ENCODE measurements around the gene VAC14.
A peak's percentile ranks its signal among the peaks of the same experiment; 100 is the strongest.

Gene VAC14

DNA sequence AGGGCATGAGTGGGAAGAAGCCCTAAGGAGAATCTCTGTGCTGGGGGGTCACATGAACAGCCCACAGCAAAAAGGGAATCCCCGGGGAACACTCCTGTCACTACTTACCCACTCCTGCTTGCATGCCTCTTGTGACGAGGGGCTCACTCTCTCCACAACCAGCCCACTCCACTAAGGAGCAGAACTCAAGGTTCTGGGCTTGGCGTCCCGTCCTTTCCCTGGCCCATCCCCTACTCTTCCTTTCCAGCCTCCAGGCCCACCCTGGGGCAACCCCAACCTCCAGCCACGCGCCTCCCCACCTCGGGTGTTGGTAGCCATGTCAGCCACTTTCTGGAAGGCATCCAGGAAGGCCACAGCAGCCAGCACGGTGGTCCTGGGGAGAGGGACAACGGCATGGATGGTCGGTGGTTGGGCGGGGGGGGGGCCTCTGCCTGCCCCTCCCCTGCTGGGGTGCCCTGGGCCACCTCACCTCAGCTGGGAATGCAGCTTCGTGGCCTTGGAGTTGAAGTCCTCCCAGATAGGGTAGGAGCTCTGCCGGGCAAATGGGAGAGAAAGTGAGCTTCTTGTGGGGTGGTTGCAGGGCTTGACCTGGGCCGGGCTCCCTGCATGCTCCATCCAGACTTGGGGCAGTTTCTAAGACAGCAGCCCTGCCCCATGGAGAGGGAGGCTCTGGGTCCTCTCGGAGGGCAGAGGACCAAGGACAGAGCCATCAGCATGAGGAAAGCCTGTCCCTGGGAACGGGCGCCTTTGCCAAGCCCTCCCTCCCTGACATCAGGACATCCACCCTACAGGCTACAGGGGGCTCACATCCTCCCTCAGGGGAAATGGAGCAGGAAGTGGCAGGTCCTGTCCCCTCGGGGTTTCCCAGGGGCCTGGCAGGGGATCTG is 120.2 kb downstream of the VAC14 start:
- no peaks in the 10 kb centered on the region for H3K9me3 ChIP-seq (ENCODE audit: insufficient read depth, low read depth, low read length)
- no peaks in the 10 kb centered on the region for H3K27me3 ChIP-seq (ENCODE audit: insufficient read depth, low read length, poor library complexity, severe bottlenecking)
- H3K79me2 ChIP-seq (ENCODE audit: insufficient read depth, low read length): peaks cover 18% of the 10 kb centered on the region; the same call in 1 of the 2 replicates
- H2AFZ ChIP-seq (ENCODE audit: low read length): no peak overlapping the region
- H3K9me2 ChIP-seq (replicated peaks; ENCODE audit: low read depth, low read length): no peaks in the 10 kb centered on the region
- H3K4me3 ChIP-seq (ENCODE audit: low read length, poor library complexity, severe bottlenecking): no peak overlapping the region
- peaks cover 21% of the 10 kb centered on the region for H3K4me1 ChIP-seq (ENCODE audit: insufficient read depth, low read length, poor library complexity, severe bottlenecking)
- H3F3A ChIP-seq (ENCODE audit: low read depth): no peaks in the 10 kb centered on the region
- H4K20me1 ChIP-seq (ENCODE audit: insufficient read depth, low read length, poor library complexity, severe bottlenecking): peaks cover 6% of the 10 kb centered on the region
- H3K4me2 ChIP-seq (ENCODE audit: low read depth, low read length, poor library complexity, severe bottlenecking): no peak overlapping the region
- no peaks in the 10 kb centered on the region; the same call in 1 of the 2 replicates for H3K36me3 ChIP-seq (ENCODE audit: insufficient read depth, low read length)
- no peak for TF ChIP-seq EZH2phosphoT487 (IDR thresholded peaks at IDR 0.05; ENCODE audit: borderline replicate concordance)
- TF ChIP-seq, protein P1, sequence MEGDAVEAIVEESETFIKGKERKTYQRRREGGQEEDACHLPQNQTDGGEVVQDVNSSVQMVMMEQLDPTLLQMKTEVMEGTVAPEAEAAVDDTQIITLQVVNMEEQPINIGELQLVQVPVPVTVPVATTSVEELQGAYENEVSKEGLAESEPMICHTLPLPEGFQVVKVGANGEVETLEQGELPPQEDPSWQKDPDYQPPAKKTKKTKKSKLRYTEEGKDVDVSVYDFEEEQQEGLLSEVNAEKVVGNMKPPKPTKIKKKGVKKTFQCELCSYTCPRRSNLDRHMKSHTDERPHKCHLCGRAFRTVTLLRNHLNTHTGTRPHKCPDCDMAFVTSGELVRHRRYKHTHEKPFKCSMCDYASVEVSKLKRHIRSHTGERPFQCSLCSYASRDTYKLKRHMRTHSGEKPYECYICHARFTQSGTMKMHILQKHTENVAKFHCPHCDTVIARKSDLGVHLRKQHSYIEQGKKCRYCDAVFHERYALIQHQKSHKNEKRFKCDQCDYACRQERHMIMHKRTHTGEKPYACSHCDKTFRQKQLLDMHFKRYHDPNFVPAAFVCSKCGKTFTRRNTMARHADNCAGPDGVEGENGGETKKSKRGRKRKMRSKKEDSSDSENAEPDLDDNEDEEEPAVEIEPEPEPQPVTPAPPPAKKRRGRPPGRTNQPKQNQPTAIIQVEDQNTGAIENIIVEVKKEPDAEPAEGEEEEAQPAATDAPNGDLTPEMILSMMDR (conservative IDR thresholded peaks at IDR 0.05; ENCODE audit: low read length): no peak
- peak overlapping the region; percentile 34 for H3K9ac ChIP-seq (ENCODE audit: low read depth, low read length, poor library complexity, severe bottlenecking)

DNA sequence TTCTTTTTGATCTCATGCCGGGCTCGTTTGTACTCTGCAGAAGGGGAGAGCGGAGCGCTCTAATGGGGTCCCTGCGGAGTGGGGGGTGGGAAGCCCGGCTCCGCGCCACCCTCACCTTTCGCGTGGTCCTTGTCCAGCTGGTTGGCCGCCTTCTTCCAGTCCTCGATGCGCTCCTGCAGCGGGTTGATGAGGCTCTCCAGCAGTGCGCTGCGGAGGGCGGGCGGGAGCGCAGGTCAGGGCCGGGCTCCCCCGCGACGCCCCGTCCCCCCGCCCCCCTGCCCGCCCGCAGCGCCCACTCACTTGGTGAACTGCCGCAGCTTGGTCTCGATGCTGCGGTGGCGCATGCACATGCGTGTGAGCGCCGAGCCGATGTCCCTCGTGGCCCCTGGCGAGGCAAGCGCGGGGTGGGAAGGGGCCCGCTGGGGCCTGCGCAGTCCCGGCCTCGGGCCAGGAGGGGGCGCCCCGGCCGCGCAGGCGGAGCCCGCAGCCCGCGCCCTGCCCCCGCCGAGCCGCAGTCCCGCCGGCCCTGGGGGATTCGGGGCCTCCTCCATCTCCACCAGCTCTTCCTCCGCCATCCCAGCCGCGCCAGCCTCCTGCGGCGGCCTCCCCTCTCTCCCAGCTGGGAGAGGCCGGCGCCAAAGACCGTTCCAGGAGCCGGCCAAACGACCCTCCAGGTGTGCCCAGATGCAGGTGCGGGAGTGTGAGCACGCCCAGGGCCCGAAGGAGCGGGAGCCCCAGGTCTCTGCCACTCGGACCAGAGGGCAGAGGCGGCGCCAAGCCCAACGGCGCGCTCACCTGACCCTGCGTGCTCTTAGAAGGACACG is 121.1 kb downstream of the VAC14 start:
- H3K4me1 ChIP-seq (ENCODE audit: insufficient read depth, low read length, poor library complexity, severe bottlenecking): peaks cover 16% of the 10 kb centered on the region
- H3K27me3 ChIP-seq (ENCODE audit: insufficient read depth, low read length, poor library complexity, severe bottlenecking): no peaks in the 10 kb centered on the region
- peaks cover 6% of the 10 kb centered on the region for H4K20me1 ChIP-seq (ENCODE audit: insufficient read depth, low read length, poor library complexity, severe bottlenecking)
- H3K79me2 ChIP-seq (ENCODE audit: insufficient read depth, low read length): peaks cover 13% of the 10 kb centered on the region; the same call in 1 of the 2 replicates
- H3K36me3 ChIP-seq (ENCODE audit: insufficient read depth, low read length): no peaks in the 10 kb centered on the region; the same call in 1 of the 2 replicates
- H2AFZ ChIP-seq (ENCODE audit: low read length): no peak overlapping the region
- no peaks in the 10 kb centered on the region for H3K9me3 ChIP-seq (ENCODE audit: insufficient read depth, low read depth, low read length)
- no peaks in the 10 kb centered on the region for H3F3A ChIP-seq (ENCODE audit: low read depth)
- no peak overlapping the region for H3K9ac ChIP-seq (ENCODE audit: low read depth, low read length, poor library complexity, severe bottlenecking)
- H3K9me2 ChIP-seq (replicated peaks; ENCODE audit: low read depth, low read length): no peaks in the 10 kb centered on the region
- no peak overlapping the region for H3K4me3 ChIP-seq (ENCODE audit: low read length, poor library complexity, severe bottlenecking)
- no peak for TF ChIP-seq EZH2phosphoT487 (IDR thresholded peaks at IDR 0.05; ENCODE audit: borderline replicate concordance)
- TF ChIP-seq, protein P1 (conservative IDR thresholded peaks at IDR 0.05; ENCODE audit: low read length): no peak
- no peak overlapping the region for H3K4me2 ChIP-seq (ENCODE audit: low read depth, low read length, poor library complexity, severe bottlenecking)

DNA sequence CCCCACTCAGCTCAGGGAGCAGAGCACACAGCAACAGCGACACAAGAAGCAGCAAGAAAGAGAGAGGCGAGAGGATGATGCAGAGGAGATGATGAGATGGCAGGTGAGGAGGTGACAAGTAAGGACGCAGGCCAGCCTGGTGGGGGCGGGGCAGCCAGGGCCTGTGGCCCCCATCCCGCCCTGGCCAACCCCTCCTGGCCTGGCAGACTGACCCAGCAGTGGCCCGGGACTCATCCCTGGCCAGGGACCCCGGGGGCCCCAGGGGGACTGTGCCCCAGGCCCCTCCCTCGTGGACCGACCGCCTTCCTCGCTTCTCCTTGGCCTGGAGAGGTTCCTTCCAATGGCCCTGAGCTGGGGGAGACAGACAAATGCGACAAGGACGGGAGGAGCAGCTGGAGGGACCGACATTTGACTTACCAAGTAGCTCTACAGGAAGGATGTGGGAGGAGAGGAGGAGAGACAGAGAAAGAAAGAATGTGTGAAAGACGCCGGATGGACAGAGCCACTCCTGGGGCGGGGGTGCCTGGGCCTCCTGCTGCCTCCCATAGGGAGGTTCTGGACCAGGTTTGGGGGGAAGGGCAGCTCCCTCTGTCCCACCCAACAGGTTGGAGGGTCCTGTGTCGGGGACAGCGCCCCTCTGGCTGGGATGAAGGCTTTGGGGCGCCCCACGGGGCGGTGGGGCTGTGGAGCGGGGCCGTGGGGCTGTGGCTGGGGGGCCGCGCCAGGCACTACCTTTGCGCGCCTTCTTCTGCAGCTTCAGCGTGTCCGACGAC is 121.9 kb downstream of the VAC14 start:
- no peaks in the 10 kb centered on the region for H3K9me3 ChIP-seq (ENCODE audit: insufficient read depth, low read depth, low read length)
- no peak overlapping the region for H3K4me2 ChIP-seq (ENCODE audit: low read depth, low read length, poor library complexity, severe bottlenecking)
- H3K79me2 ChIP-seq (ENCODE audit: insufficient read depth, low read length): peaks cover 5% of the 10 kb centered on the region; the same call in 1 of the 2 replicates
- H3K4me1 ChIP-seq (ENCODE audit: insufficient read depth, low read length, poor library complexity, severe bottlenecking): peaks cover 14% of the 10 kb centered on the region
- no peak overlapping the region for H3K9ac ChIP-seq (ENCODE audit: low read depth, low read length, poor library complexity, severe bottlenecking)
- no peak overlapping the region for H2AFZ ChIP-seq (ENCODE audit: low read length)
- no peaks in the 10 kb centered on the region for H3F3A ChIP-seq (ENCODE audit: low read depth)
- no peak overlapping the region for H3K4me3 ChIP-seq (ENCODE audit: low read length, poor library complexity, severe bottlenecking)
- H4K20me1 ChIP-seq (ENCODE audit: insufficient read depth, low read length, poor library complexity, severe bottlenecking): peaks cover 6% of the 10 kb centered on the region
- H3K27me3 ChIP-seq (ENCODE audit: insufficient read depth, low read length, poor library complexity, severe bottlenecking): no peaks in the 10 kb centered on the region
- H3K36me3 ChIP-seq (ENCODE audit: insufficient read depth, low read length): no peaks in the 10 kb centered on the region; the same call in 1 of the 2 replicates
- no peak for TF ChIP-seq EZH2phosphoT487 (IDR thresholded peaks at IDR 0.05; ENCODE audit: borderline replicate concordance)
- TF ChIP-seq, protein P1 (conservative IDR thresholded peaks at IDR 0.05; ENCODE audit: low read length): no peak
- H3K9me2 ChIP-seq (replicated peaks; ENCODE audit: low read depth, low read length): no peaks in the 10 kb centered on the region
